NCI-H748 (cell line): ENCODE measurements around the gene ITGAE.

ENCODE experiments used
- DNase-seq: peaks from one replicate; lab custom pipeline; 2025; ENCODE audit not compliant: unreplicated experiment; lab: John Stamatoyannopoulos, UW

Gene ITGAE

GRCh38 chr17:3821101-3821500, 20.1 kb upstream of the ITGAE start:
- no peak for DNase-seq

- DNase-seq, result no peak
Observed at GRCh38 chr17:3818786-3819185, 17.8 kb upstream of the ITGAE start.

- no peak for DNase-seq
Observed at GRCh38 chr17:3817851-3818605, 17.0 kb upstream of the ITGAE start.

- DNase-seq, result no peak
Observed at GRCh38 chr17:3815925-3816324, 14.9 kb upstream of the ITGAE start.

- DNase-seq, result no peak
Observed at GRCh38 chr17:3815122-3815521, 14.1 kb upstream of the ITGAE start.

- DNase-seq, result no peak
Observed at GRCh38 chr17:3814361-3814760, 13.4 kb upstream of the ITGAE start.

- no peak for DNase-seq
Observed at GRCh38 chr17:3813171-3813570, 12.2 kb upstream of the ITGAE start.

GRCh38 chr17:3812771-3813170, 11.8 kb upstream of the ITGAE start:
- no peak for DNase-seq

GRCh38 chr17:3812284-3812683, 11.3 kb upstream of the ITGAE start:
- DNase-seq, result no peak

- no peak for DNase-seq
Observed at GRCh38 chr17:3810019-3810418, 9.0 kb upstream of the ITGAE start.

GRCh38 chr17:3809135-3809534, 8.1 kb upstream of the ITGAE start:
- DNase-seq, result no peak

- DNase-seq, result no peak
Observed at GRCh38 chr17:3808701-3809100, 7.7 kb upstream of the ITGAE start.

GRCh38 chr17:3805581-3805980, 4.6 kb upstream of the ITGAE start:
- no peak for DNase-seq

GRCh38 chr17:3804503-3804931, 3.5 kb upstream of the ITGAE start:
- no peak for DNase-seq

GRCh38 chr17:3803308-3803640, 2.3 kb upstream of the ITGAE start:
- no peak for DNase-seq

GRCh38 chr17:3802461-3803307, 1.7 kb upstream of the ITGAE start:
- no peak for DNase-seq

- no peak for DNase-seq
Observed at GRCh38 chr17:3801792-3802191, 804 bp upstream of the ITGAE start.

- DNase-seq, result no peak
Observed at GRCh38 chr17:3801347-3801746, 359 bp upstream of the ITGAE start.

- no peak for DNase-seq
Observed at GRCh38 chr17:3799181-3799945, 1.6 kb downstream of the ITGAE start.

GRCh38 chr17:3798273-3799180, 2.5 kb downstream of the ITGAE start:
- DNase-seq, result no peak

GRCh38 chr17:3796822-3797170, 4.2 kb downstream of the ITGAE start:
- no peak for DNase-seq
